Kidney capillary endothelial cell (primary cell): ENCODE measurements around the gene EID2.

Source experiments
- DNase-seq: peaks from one replicate; pipeline ENCODE4 v3.0.0-alpha.2; 2018; ENCODE audit warnings: low spot score

Gene EID2

DNA sequence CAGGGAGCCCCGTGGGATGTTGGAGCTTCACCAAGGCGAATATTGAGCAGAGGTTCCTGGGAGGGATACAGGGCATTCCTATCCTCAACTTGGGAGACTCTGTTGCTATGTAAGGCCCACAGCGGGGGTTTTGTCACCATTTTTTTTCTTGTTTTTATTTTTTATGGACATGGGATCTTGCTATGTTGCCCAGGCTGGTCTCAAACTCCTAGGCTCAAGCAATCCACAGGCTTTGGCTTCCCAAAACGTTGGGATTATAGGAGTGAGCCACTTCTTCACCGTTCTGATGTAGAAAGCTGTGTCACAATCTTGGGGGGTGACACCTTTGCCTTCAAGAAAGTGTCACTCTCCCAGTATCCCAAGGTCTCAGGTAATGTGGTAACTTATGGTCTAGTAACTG is 38.6 kb downstream of the EID2 start:
- no peak for DNase-seq

- DNase-seq, result no peak
These were observed 39.4 kb downstream of the EID2 start for GRCh38 chr19:39500543-39500942.

- no peak for DNase-seq
These were observed 40.0 kb downstream of the EID2 start for GRCh38 chr19:39499932-39500331.

- DNase-seq, result no peak
These were observed 40.9 kb downstream of the EID2 start, which contains the start of gene DLL3 for GRCh38 chr19:39498798-39499642. Gene DLL3 (plus strand): TSS chr19:39498947. CDS start chr19:39498975, 28 bp downstream.

DNA sequence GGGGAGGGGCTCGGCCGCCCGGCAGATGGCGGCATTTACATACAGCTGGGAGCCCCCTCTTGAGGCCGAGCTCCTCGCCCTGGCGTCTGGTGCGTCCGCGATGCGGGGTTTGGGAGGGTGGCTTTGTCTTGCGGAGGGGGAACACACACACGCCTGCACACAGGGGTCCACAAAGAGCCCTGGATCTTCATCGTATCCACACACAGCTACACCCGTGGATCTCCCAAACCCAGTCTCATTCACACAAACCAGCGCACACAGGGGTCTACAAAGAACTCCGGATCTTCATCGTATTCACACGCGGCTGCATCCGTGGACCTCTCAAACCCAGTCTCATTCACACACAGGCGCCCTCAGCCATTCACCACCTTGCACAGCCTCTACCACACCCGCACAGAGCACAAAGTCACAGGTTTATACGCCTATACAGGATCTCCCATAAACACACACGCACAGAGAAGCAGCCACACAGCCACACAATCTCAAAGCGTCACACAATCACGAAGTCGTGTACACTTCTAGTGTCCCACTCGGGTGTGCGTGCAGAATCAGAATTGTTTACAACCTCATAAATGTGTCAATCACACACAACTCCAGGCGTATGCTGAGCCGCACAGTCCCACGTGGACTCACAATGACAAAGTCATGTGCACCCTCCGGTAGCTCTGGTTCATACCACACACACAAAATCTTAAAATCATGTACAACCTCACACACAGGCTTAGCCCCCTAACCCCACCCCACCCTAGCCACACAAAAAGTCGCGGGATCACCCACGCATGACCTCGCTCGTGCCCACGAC is 41.8 kb downstream of the EID2 start:
- DNase-seq, result no peak

- DNase-seq, result no peak
These were observed 42.3 kb downstream of the EID2 start for GRCh38 chr19:39497701-39497995.

- no peak for DNase-seq
These were observed 43.9 kb downstream of the EID2 start for GRCh38 chr19:39496063-39496462.

DNA sequence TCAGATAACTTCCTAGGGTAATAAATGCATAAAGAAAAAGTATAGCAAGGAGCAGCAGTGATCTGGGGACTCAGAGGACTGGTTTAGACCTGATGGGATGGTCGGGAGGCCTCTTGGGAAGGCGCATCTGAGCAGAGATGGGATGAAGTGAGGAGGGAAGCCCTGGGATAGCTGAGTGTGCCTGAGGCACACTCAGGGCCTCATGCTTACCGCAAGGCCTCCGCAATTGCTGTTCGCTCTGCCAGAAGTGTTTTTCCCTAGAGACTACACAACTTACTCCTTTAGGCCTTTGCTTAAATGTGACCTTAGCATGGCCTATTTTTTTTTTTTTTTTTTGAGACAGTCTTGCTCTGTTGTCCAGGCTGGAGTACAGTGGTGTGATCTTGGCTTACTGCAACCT is 45.3 kb downstream of the EID2 start:
- no peak for DNase-seq

GRCh38 chr19:39492788-39493187 is 47.2 kb downstream of the EID2 start:
- DNase-seq, result no peak

DNA sequence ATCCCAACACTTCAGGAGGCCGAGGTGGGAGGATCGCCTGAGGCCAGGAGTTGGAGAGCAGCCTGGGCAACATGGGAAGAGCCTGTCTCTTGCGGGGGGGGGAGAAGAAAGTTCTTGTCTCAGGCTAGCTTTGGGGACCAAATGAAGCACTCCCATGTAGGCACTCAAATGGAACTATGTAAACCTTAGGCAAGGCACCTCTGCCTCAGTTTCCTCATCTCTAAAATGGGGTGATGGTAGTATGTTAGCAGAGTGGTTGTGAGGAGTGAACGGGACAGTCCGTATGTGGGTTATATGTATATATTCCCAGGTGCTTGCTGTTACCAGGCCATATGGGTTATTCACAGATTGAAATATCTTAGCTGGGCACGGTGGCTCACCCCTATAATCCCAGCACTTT is 47.7 kb downstream of the EID2 start:
- DNase-seq, result no peak

DNA sequence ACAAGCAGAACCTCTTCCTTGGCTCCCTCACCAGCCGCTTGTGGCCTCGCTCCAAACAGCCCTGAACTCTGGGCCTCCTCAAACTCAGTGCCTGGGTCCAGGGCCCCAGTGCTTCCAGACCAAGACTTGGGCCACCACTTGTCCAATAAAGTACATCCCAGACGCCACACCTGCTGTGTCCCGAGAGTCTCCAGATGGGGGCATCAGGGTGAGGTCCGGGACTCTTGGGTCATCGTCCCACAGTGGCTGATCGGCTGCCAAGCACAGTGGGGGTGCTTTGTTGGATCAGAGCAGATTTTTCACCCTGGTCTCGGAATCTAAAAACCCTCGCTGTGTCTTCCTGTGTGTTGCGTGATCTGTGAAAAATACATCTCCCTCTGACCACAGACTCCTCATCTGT is 50.2 kb downstream of the EID2 start:
- DNase-seq, result no peak
